SH-SY5Y (cell line): ENCODE measurements around the gene ZNF804A.

ENCODE experiments used
- GATA2 ChIP-seq: IDR thresholded peaks from 2 replicates; pipeline ENCODE4 v1.6.1; 2011; ENCODE audit warnings: mild to moderate bottlenecking, low read depth, low read length
- GATA3 ChIP-seq: IDR thresholded peaks from 2 replicates; pipeline ENCODE4 v1.6.1; 2011; ENCODE audit warnings: low read depth, mild to moderate bottlenecking, low read length, moderate library complexity

DNA sequence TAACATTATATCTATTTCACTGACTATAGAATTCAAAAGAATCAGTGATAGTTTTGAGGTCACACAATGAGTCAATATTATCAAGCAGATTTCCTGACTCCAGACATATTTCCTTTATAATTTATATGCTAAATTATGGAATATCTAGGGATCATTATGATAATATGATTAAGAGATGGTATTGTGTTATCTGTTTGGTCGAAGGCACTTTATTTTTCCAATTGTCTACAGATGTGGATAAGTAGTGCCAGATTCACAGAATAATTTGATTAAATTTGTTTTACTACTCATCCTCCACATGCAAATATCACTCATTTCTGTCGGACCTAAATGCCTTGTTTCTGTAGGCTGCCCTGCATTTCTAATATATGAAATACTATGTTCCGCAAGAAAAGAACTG is 4.4 kb downstream of the ZNF804A start:
- TF ChIP-seq GATA2 (0 out of 2 replicates have a peak, but pooled peaks have one; percentile 13), GATA3 (peak; percentile 87)
